Prostate gland (tissue), 2 donors: ENCODE data around the gene ABHD5. TPM values are rescaled to one million over a fixed set of nuclear protein-coding genes. Genes with fewer than 3 reads are reported as not detected.
"Not testable (repeated sequence)": the region's sequence is repeated elsewhere in the genome, so short reads cannot be mapped to it uniquely, and the experiment has no call there.

ENCODE experiments used
- DNase-seq: peaks from one replicate; pipeline ENCODE4 v3.0.0-alpha.2; 2019; ENCODE audit warnings: low spot score
- H3K27ac ChIP-seq, 2 donors: fragments of 200-600 bp; sonication (generic); 2 replicates each; pipeline ENCODE4 v1.5.1; 2017 to 2019
- H3K27me3 ChIP-seq: fragments of 200-600 bp; sonication (generic); replicated peaks from 2 replicates; pipeline ENCODE4 v1.5.1; 2019; ENCODE audit not compliant: insufficient read depth
- H3K36me3 ChIP-seq, 2 donors: fragments of 200-600 bp; sonication (generic); 1 replicate in 1 of 2; 2 replicates in 1 of 2; pipeline versions ENCODE4 v1.5.1 to v1.8.1; 2017 to 2019
- H3K4me1 ChIP-seq: fragments of 200-600 bp; sonication (generic); replicated peaks from 2 replicates; pipeline ENCODE4 v1.5.1; 2019
- H3K4me3 ChIP-seq, 2 donors: fragments of 200-600 bp; sonication (generic); 2 replicates each; pipeline ENCODE4 v1.5.1; 2017 to 2019
- H3K9me3 ChIP-seq: fragments of 200-600 bp; sonication (generic); 2 replicates; pipeline ENCODE4 v1.5.1; 2017
- CTCF ChIP-seq, 4 experiments: fragments of 200-600 bp in 2 of 4; fragments of 450-650 bp in 2 of 4; sonication (generic) in 2 of 4; IDR thresholded peaks; 1 replicate in 3 of 4; 2 replicates in 1 of 4; pipeline ENCODE4 v1.5.1; 2016 to 2019; ENCODE audit warnings: antibody characterized with exemption in 4 of 4, mild to moderate bottlenecking in 2 of 4, moderate library complexity in 2 of 4
- POLR2A ChIP-seq: fragments of 450-650 bp; IDR thresholded peaks from one replicate; pipeline ENCODE4 v1.6.1; 2016; ENCODE audit warnings: antibody characterized with exemption, mild to moderate bottlenecking
- POLR2AphosphoS5 ChIP-seq: sonication (generic); formaldehyde crosslinking; IDR thresholded peaks from one replicate; pipeline ENCODE4 v1.6.1; 2017; ENCODE audit warnings: antibody characterized with exemption
- WGBS: methylation state at CpG from one replicate; pipeline ENCODE4 v1.1.5; 2018; 5-methylcytosine and 5-hydroxymethylcytosine counted together
- intact Hi-C: fragments of 100-400 bp; cut with DNase I; formaldehyde crosslinking; loops from one replicate; pipeline ENCODE4 v1.14.2; 2022
- total RNA-seq, 2 donors: library from RNA; depleted of rRNA; stranded (reverse); fragments of >200 nt; gene quantifications; one replicate each; pipeline ENCODE4 v1.1.0, GENCODE V29; 2016

Gene ABHD5
- total RNA-seq, 2 donors from 2014 or later = 10.7 to 20.6 TPM

- no peaks in the 10 kb centered on the region for H3K4me1 ChIP-seq
- WGBS = 34% methylated on average over 6 of the region's 6 CpGs
- no peaks in the 10 kb centered on the region for H3K27me3 ChIP-seq
- TF ChIP-seq CTCF (IDR thresholded peaks at IDR 0.05) (no peak), POLR2A (no peak), POLR2AphosphoS5 (no peak)
- H3K4me3 ChIP-seq = no peak overlapping the region
- no peak overlapping the region for H3K27ac ChIP-seq
- DNase-seq = no peak
- no peaks in the 10 kb centered on the region for H3K9me3 ChIP-seq
- no peaks in the 10 kb centered on the region for H3K36me3 ChIP-seq
- intact Hi-C loops = no loop called here
These were observed 41.3 kb upstream of the ABHD5 start for GRCh38 chr3:43649365-43649968.

- WGBS = 30% methylated on average over 1 of the region's 1 CpG
- no peak for DNase-seq
These were observed 40.4 kb upstream of the ABHD5 start for GRCh38 chr3:43650345-43650744.

GRCh38 chr3:43656390-43656789, 34.3 kb upstream of the ABHD5 start:
- H3K4me3 ChIP-seq, H3K4me1 ChIP-seq, H3K27me3 ChIP-seq, H3K9me3 ChIP-seq, intact Hi-C loops, DNase-seq, H3K27ac ChIP-seq, H3K36me3 ChIP-seq: not testable (repeated sequence)
- over 99% methylated on average over 13 of the region's 22 CpGs for WGBS

More at GRCh38 chr3:43650345-43650744, 40.4 kb upstream of the ABHD5 start:
- H3K36me3 ChIP-seq = no peaks in the 10 kb centered on the region
- intact Hi-C loops = no loop called here
- H3K4me3 ChIP-seq = no peak overlapping the region
- no peak overlapping the region for H3K27ac ChIP-seq
- no peaks in the 10 kb centered on the region for H3K4me1 ChIP-seq
- H3K9me3 ChIP-seq = no peaks in the 10 kb centered on the region
- H3K27me3 ChIP-seq = no peaks in the 10 kb centered on the region
- TF ChIP-seq POLR2AphosphoS5 (no peak), POLR2A (no peak), CTCF (IDR thresholded peaks at IDR 0.05) (no peak)

GRCh38 chr3:43659250-43659880, 31.4 kb upstream of the ABHD5 start:
- no peaks in the 10 kb centered on the region for H3K36me3 ChIP-seq
- H3K9me3 ChIP-seq = no peaks in the 10 kb centered on the region
- no peak overlapping the region for H3K27ac ChIP-seq
- no peaks in the 10 kb centered on the region for H3K27me3 ChIP-seq
- TF ChIP-seq CTCF (IDR thresholded peaks at IDR 0.05) = no peak
- no peak for TF ChIP-seq POLR2AphosphoS5
- no peak for TF ChIP-seq POLR2A
- 80% methylated on average over 13 of the region's 13 CpGs for WGBS
- DNase-seq = no peak
- intact Hi-C loops = no loop called here
- H3K4me3 ChIP-seq = no peak overlapping the region
- H3K4me1 ChIP-seq = no peaks in the 10 kb centered on the region

GRCh38 chr3:43661376-43661775, 29.4 kb upstream of the ABHD5 start:
- H3K4me1 ChIP-seq, H3K4me3 ChIP-seq, H3K9me3 ChIP-seq, H3K27me3 ChIP-seq, H3K27ac ChIP-seq, intact Hi-C loops, DNase-seq, H3K36me3 ChIP-seq: not testable (repeated sequence)
- 74% methylated on average over 1 of the region's 1 CpG for WGBS

- H3K36me3 ChIP-seq, H3K27ac ChIP-seq, intact Hi-C loops, H3K4me3 ChIP-seq, DNase-seq, H3K27me3 ChIP-seq, H3K9me3 ChIP-seq, H3K4me1 ChIP-seq: not testable (repeated sequence)
- WGBS = 94% methylated on average over 3 of the region's 3 CpGs
These were observed 25.7 kb upstream of the ABHD5 start for GRCh38 chr3:43665011-43665410.
